Astrocyte (in vitro differentiated cells and primary cell): ENCODE results near the gene ROGDI. TPM values are rescaled to one million over a fixed set of nuclear protein-coding genes. Genes with fewer than 3 reads are reported as not detected.

Experiments used
- DNase-seq: peaks from one replicate; pipeline ENCODE4 v3.0.0-alpha.2; 2010; ENCODE audit warnings: low read depth
- FAIRE-seq: peaks from 2 replicates; lab custom pipeline; 2011; peaks lifted over from hg19 to GRCh38; lab: Jason Lieb, UNC
- H2AFZ ChIP-seq: 2 replicates; pipeline ENCODE4 v1.6.0; 2012; ENCODE audit warnings: low read depth, low read length, inconsistent platforms
- H3K27ac ChIP-seq: 2 replicates; pipeline ENCODE4 v1.5.1; 2011; ENCODE audit warnings: low read depth, low read length, inconsistent platforms
- H3K27me3 ChIP-seq: 2 replicates; pipeline ENCODE4 v1.6.0; 2011; ENCODE audit warnings: low read length, inconsistent platforms; ENCODE audit not compliant: insufficient read depth
- H3K36me3 ChIP-seq: 2 replicates; pipeline ENCODE4 v1.5.1; 2011; ENCODE audit warnings: low read length, inconsistent platforms; ENCODE audit not compliant: insufficient read depth
- H3K4me1 ChIP-seq: 2 replicates; pipeline ENCODE4 v1.5.1; 2011; ENCODE audit warnings: low read length, inconsistent platforms; ENCODE audit not compliant: insufficient read depth
- H3K4me2 ChIP-seq: 2 replicates; pipeline ENCODE4 v1.6.0; 2012; ENCODE audit warnings: low read length, inconsistent platforms
- H3K4me3 ChIP-seq: 2 replicates; pipeline ENCODE4 v1.5.1; 2011; ENCODE audit warnings: low read depth, mild to moderate bottlenecking, low read length, inconsistent platforms; ENCODE audit not compliant: insufficient read depth
- H3K79me2 ChIP-seq: 2 replicates; pipeline ENCODE4 v1.6.0; 2012; ENCODE audit warnings: mild to moderate bottlenecking, low read length, inconsistent platforms; ENCODE audit not compliant: insufficient read depth
- H3K9ac ChIP-seq: 2 replicates; pipeline ENCODE4 v1.6.0; 2012; ENCODE audit warnings: mild to moderate bottlenecking, low read length, inconsistent platforms
- H3K9me3 ChIP-seq: 2 replicates; pipeline ENCODE4 v1.5.1; 2012; ENCODE audit warnings: low read depth, mild to moderate bottlenecking, low read length, inconsistent platforms; ENCODE audit not compliant: insufficient read depth
- H4K20me1 ChIP-seq: 2 replicates; pipeline ENCODE4 v1.6.0; 2012; ENCODE audit warnings: low read length, inconsistent platforms; ENCODE audit not compliant: insufficient read depth
- H3K27ac Mint-ChIP-seq: one replicate; pipeline ENCODE4 v1.8.0; 2021; ENCODE audit warnings: mild to moderate bottlenecking, mixed read lengths; ENCODE audit not compliant: unreplicated experiment
- H3K27me3 Mint-ChIP-seq: one replicate; pipeline ENCODE4 v1.8.0; 2021; ENCODE audit warnings: low read depth, mixed read lengths; ENCODE audit not compliant: unreplicated experiment
- H3K36me3 Mint-ChIP-seq: one replicate; pipeline ENCODE4 v1.8.0; 2021; ENCODE audit warnings: low read depth, mixed read lengths; ENCODE audit not compliant: unreplicated experiment
- H3K4me1 Mint-ChIP-seq: one replicate; pipeline ENCODE4 v1.8.0; 2021; ENCODE audit warnings: low read depth, mixed read lengths; ENCODE audit not compliant: unreplicated experiment
- H3K4me3 Mint-ChIP-seq: one replicate; pipeline ENCODE4 v1.8.0; 2021; ENCODE audit warnings: mild to moderate bottlenecking, moderate library complexity, mixed read lengths; ENCODE audit not compliant: unreplicated experiment
- H3K9me3 Mint-ChIP-seq: one replicate; pipeline ENCODE4 v1.8.0; 2021; ENCODE audit warnings: mild to moderate bottlenecking, mixed read lengths; ENCODE audit not compliant: unreplicated experiment
- EZH2 ChIP-seq: IDR thresholded peaks from 2 replicates; pipeline ENCODE4 v1.6.1; 2012; ENCODE audit warnings: mild to moderate bottlenecking, low read length, inconsistent platforms; ENCODE audit not compliant: insufficient read depth
- total RNA-seq: library from RNA; stranded (reverse); gene quantifications from 2 replicates; pipeline ENCODE4 v1.2.1, GENCODE V29; 2021
- TF ChIP-seq, protein P1 (sequence below): IDR thresholded peaks from 2 replicates; pipeline ENCODE4 v1.5.1; 2011; ENCODE audit warnings: low read depth, mild to moderate bottlenecking, inconsistent platforms, low read length, moderate library complexity; ENCODE audit not compliant: insufficient read depth

The ROGDI gene
- total RNA-seq, 1 donor from 2014 or later: 33.6 TPM

DNA sequence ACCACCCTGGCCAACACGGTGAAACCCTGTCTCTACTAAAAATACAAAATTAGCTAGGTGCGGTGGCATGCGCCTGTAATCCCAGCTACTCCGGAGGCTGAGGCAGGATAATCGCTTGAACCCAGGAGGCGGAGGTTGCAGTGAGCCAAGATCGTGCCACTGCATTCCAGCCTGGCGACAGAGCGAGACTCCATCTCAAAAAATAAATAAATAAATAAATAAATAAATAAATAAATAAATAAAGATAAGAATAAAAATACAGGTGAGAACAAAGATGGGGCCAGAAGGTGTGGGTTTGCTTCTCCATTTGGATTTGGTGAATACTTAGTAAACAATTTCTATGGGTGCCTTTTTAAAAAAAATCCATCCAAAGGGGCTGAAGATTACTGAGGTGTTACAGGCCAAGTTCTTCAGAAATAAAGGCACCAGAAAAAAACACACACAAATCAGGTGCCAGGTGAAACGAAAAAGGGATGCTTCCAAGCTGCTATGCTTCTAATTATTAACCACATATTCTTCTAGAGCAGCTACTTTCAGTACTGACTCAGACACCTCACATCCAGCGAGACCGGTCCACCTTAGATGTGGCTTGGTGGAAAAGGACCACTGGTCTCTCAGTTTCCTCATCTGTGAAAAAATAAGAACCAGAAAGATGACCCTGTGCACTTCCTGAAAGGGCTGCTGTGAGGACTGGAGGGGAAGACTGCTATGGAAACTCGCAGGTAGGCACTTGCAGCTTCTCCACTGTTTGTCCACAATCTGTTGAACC, 35.5 kb upstream of the ROGDI start:
- Mint-ChIP-seq H3K36me3 (peaks cover 8% of the 10 kb centered on the region), H3K9me3 (no peaks in the 10 kb centered on the region), H3K27me3 (no peaks in the 10 kb centered on the region), H3K27ac (no peak overlapping the region), H3K4me1 (no peaks in the 10 kb centered on the region), H3K4me3 (no peak overlapping the region)
- TF ChIP-seq, protein P1, sequence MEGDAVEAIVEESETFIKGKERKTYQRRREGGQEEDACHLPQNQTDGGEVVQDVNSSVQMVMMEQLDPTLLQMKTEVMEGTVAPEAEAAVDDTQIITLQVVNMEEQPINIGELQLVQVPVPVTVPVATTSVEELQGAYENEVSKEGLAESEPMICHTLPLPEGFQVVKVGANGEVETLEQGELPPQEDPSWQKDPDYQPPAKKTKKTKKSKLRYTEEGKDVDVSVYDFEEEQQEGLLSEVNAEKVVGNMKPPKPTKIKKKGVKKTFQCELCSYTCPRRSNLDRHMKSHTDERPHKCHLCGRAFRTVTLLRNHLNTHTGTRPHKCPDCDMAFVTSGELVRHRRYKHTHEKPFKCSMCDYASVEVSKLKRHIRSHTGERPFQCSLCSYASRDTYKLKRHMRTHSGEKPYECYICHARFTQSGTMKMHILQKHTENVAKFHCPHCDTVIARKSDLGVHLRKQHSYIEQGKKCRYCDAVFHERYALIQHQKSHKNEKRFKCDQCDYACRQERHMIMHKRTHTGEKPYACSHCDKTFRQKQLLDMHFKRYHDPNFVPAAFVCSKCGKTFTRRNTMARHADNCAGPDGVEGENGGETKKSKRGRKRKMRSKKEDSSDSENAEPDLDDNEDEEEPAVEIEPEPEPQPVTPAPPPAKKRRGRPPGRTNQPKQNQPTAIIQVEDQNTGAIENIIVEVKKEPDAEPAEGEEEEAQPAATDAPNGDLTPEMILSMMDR: no peak
- TF ChIP-seq EZH2: no peak
- H2AFZ ChIP-seq: no peak overlapping the region
- H3K9ac ChIP-seq: no peak overlapping the region
- no peaks in the 10 kb centered on the region for H3K4me1 ChIP-seq
- H3K4me3 ChIP-seq: no peak overlapping the region
- peaks cover 66% of the 10 kb centered on the region for H4K20me1 ChIP-seq
- peaks cover 29% of the 10 kb centered on the region for H3K79me2 ChIP-seq
- no peak overlapping the region for H3K4me2 ChIP-seq
- no peaks in the 10 kb centered on the region for H3K27me3 ChIP-seq
- H3K9me3 ChIP-seq: no peaks in the 10 kb centered on the region
- DNase-seq (no peak), FAIRE-seq (no peak)
- peaks cover 42% of the 10 kb centered on the region for H3K36me3 ChIP-seq
- H3K27ac ChIP-seq: no peak overlapping the region

DNA sequence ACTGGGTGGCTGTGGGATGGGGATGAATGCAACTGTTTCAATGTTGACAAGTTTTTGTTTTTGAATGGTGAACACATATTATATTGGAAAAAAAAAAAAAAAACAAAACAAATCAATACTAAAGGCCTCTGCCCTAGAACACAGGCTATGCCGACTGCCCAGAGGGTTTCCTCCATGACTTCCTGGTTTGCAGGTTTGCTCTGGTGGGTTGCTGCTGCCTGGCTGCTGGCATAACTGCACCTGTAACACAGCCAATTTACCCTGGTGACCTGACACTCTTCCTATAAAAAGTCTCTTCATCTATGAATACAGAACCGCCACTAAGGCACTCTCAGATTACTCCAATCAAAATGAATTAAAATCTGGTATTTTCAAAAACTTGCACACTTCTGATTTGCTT, 34.3 kb upstream of the ROGDI start:
- Histone ChIP-seq H2AFZ (no peak overlapping the region), H3K79me2 (peaks cover 27% of the 10 kb centered on the region), H3K9me3 (no peaks in the 10 kb centered on the region), H3K27me3 (no peaks in the 10 kb centered on the region), H3K4me3 (no peak overlapping the region), H3K4me2 (no peak overlapping the region), H3K27ac (no peak overlapping the region), H3K36me3 (peaks cover 49% of the 10 kb centered on the region), H4K20me1 (peaks cover 68% of the 10 kb centered on the region), H3K4me1 (no peaks in the 10 kb centered on the region), H3K9ac (no peak overlapping the region)
- Mint-ChIP-seq H3K9me3 (no peaks in the 10 kb centered on the region), H3K27me3 (no peaks in the 10 kb centered on the region), H3K36me3 (peaks cover 8% of the 10 kb centered on the region), H3K4me1 (no peaks in the 10 kb centered on the region), H3K27ac (peak overlapping the region; percentile 8), H3K4me3 (no peak overlapping the region)
- DNase-seq: no peak
- no peak for FAIRE-seq
- TF ChIP-seq, protein P1: no peak
- no peak for TF ChIP-seq EZH2

DNA sequence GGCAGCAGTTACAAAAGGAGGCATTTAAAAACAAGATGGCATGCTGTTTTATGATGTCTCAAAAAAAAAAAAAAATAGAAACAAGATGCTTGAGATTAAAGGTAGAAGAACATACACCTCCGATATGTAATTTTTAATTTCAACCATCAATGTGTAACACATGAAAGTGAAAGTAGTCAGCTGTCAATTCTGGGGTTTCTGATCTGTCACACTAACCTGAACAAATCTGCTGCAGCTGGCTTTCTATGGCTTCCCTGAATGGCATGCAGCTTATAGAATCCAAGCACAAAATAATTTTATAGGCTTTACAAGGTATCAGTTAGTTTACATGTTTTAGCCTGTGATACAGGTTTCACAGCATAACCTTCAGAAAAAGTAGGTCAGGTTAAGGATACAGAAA, 31.2 kb upstream of the ROGDI start:
- Mint-ChIP-seq H3K36me3 (peaks cover 4% of the 10 kb centered on the region), H3K4me3 (no peak overlapping the region), H3K27ac (no peak overlapping the region), H3K4me1 (peaks cover 1% of the 10 kb centered on the region), H3K27me3 (no peaks in the 10 kb centered on the region), H3K9me3 (no peaks in the 10 kb centered on the region)
- Histone ChIP-seq H3K9ac (no peak overlapping the region), H3K4me3 (no peak overlapping the region), H3K36me3 (peaks cover 43% of the 10 kb centered on the region), H4K20me1 (peaks cover 60% of the 10 kb centered on the region), H3K4me1 (no peaks in the 10 kb centered on the region), H3K27ac (no peak overlapping the region), H3K4me2 (no peak overlapping the region), H3K27me3 (no peaks in the 10 kb centered on the region), H3K9me3 (no peaks in the 10 kb centered on the region), H2AFZ (no peak overlapping the region), H3K79me2 (peaks cover 21% of the 10 kb centered on the region)
- TF ChIP-seq EZH2: no peak
- TF ChIP-seq, protein P1: no peak
- FAIRE-seq: no peak
- DNase-seq: no peak
